ENCODE results near the gene SDC1. TPM values are rescaled to one million over a fixed set of nuclear protein-coding genes. Genes with fewer than 3 reads are reported as not detected.

Gene SDC1
- total RNA-seq, 6 experiments from 2014 or later: 92.1 to 141 (median 133) TPM

- Mint-ChIP-seq H3K4me1 (ENCODE audit: low read depth) (peaks cover 30% of the 10 kb centered on the region), H3K27ac (no peak overlapping the region), H3K4me3 (no peak overlapping the region), H3K27me3 (ENCODE audit: insufficient read depth) (peaks cover 3% of the 10 kb centered on the region), H3K9me3 (no peaks in the 10 kb centered on the region), H3K36me3 (ENCODE audit: low read depth) (no peaks in the 10 kb centered on the region)
- peak; percentile 61 for DNase-seq
- no peak for TF ChIP-seq CTCF (IDR thresholded peaks at IDR 0.05)
Observed at GRCh38 chr2:20231598-20232026, 6.7 kb upstream of the SDC1 start.

GRCh38 chr2:20231159-20231558, 6.2 kb upstream of the SDC1 start:
- H3K4me1 Mint-ChIP-seq (ENCODE audit: low read depth): peaks cover 30% of the 10 kb centered on the region
- peaks cover 3% of the 10 kb centered on the region for H3K27me3 Mint-ChIP-seq (ENCODE audit: insufficient read depth)
- no peak for DNase-seq
- no peak overlapping the region for H3K4me3 Mint-ChIP-seq
- no peaks in the 10 kb centered on the region for H3K36me3 Mint-ChIP-seq (ENCODE audit: low read depth)
- no peak for TF ChIP-seq CTCF (IDR thresholded peaks at IDR 0.05)
- no peak overlapping the region for H3K27ac Mint-ChIP-seq
- no peaks in the 10 kb centered on the region for H3K9me3 Mint-ChIP-seq

- peaks cover 3% of the 10 kb centered on the region for H3K27me3 Mint-ChIP-seq (ENCODE audit: insufficient read depth)
- H3K9me3 Mint-ChIP-seq: no peaks in the 10 kb centered on the region
- no peak overlapping the region; the same call in 1 of the 2 replicates for H3K27ac Mint-ChIP-seq
- TF ChIP-seq CTCF (IDR thresholded peaks at IDR 0.05): no peak
- H3K4me3 Mint-ChIP-seq: no peak overlapping the region
- DNase-seq: no peak
- peaks cover 36% of the 10 kb centered on the region for H3K4me1 Mint-ChIP-seq (ENCODE audit: low read depth)
- H3K36me3 Mint-ChIP-seq (ENCODE audit: low read depth): no peaks in the 10 kb centered on the region
Observed at GRCh38 chr2:20230114-20230425, 5.1 kb upstream of the SDC1 start.

GRCh38 chr2:20229322-20230113, 4.6 kb upstream of the SDC1 start:
- Mint-ChIP-seq H3K27ac (no peak overlapping the region; the same call in 1 of the 2 replicates), H3K9me3 (no peaks in the 10 kb centered on the region), H3K4me3 (no peak overlapping the region), H3K4me1 (ENCODE audit: low read depth) (peaks cover 36% of the 10 kb centered on the region), H3K27me3 (ENCODE audit: insufficient read depth) (peaks cover 3% of the 10 kb centered on the region), H3K36me3 (ENCODE audit: low read depth) (no peaks in the 10 kb centered on the region)
- TF ChIP-seq CTCF (IDR thresholded peaks at IDR 0.05): no peak
- DNase-seq: no peak

- Mint-ChIP-seq H3K4me1 (ENCODE audit: low read depth) (peaks cover 38% of the 10 kb centered on the region), H3K9me3 (no peaks in the 10 kb centered on the region), H3K27me3 (ENCODE audit: insufficient read depth) (peaks cover 2% of the 10 kb centered on the region; the same call in 1 of the 2 replicates), H3K4me3 (no peak overlapping the region), H3K27ac (no peak overlapping the region), H3K36me3 (ENCODE audit: low read depth) (no peaks in the 10 kb centered on the region)
- peak; percentile 21; the same call in 1 of the 2 replicates for TF ChIP-seq CTCF (IDR thresholded peaks at IDR 0.05)
- no peak for DNase-seq
Observed at GRCh38 chr2:20227894-20228505, 3.1 kb upstream of the SDC1 start.
